ENCODE measurements around the gene ACAD10. TPM values are rescaled to one million over a fixed set of nuclear protein-coding genes. Genes with fewer than 3 reads are reported as not detected.
A peak's percentile ranks its signal among the peaks of the same experiment; 100 is the strongest.

ACAD10 gene
- total and polyA plus RNA-seq, 2 of the 13 experiments (the other 11 are each of a cell fraction or from before 2014, with no cell fraction given) = 15.2 to 16.3 TPM

GRCh38 chr12:111753144-111753881 lies 67.5 kb downstream of the ACAD10 start (continued):
- TF ChIP-seq ZNF704 (CRISPR knock-in tag; IDR thresholded peaks at IDR 0.05; ENCODE audit: borderline replicate concordance) = no peak
- TF ChIP-seq CEBPG (CRISPR knock-in tag; IDR thresholded peaks at IDR 0.05) = 0 out of 2 replicates have a peak, but pooled peaks have one; percentile 20
- no peak for TF ChIP-seq LCORL (IDR thresholded peaks at IDR 0.05)
- TF ChIP-seq LCORL (CRISPR knock-in tag; IDR thresholded peaks at IDR 0.05) = no peak
- TF ChIP-seq GABPA (IDR thresholded peaks at IDR 0.05; ENCODE audit: low read depth, low read length) = no peak
- TF ChIP-seq GABPA (CRISPR knock-in tag; IDR thresholded peaks at IDR 0.05; ENCODE audit: low read depth) = no peak
- TF ChIP-seq FOXO4 (CRISPR knock-in tag; conservative IDR thresholded peaks at IDR 0.05) = no peak
- TF ChIP-seq TEAD3 (CRISPR knock-in tag; optimal IDR thresholded peaks at IDR 0.05; ENCODE audit: borderline replicate concordance) = peak; percentile 66
- TF ChIP-seq ZBTB25 (CRISPR knock-in tag; IDR thresholded peaks at IDR 0.05) = no peak
- TF ChIP-seq PPARG (CRISPR knock-in tag; conservative IDR thresholded peaks at IDR 0.05) = peak; percentile 51; the same call in 1 of the 2 replicates
- TF ChIP-seq CTCF (CRISPR knock-in tag; IDR thresholded peaks at IDR 0.05) = peak; percentile 98
- TF ChIP-seq RARA (CRISPR knock-in tag; IDR thresholded peaks at IDR 0.05) = 0 out of 2 replicates have a peak, but pooled peaks have one; percentile 30
- no peak for TF ChIP-seq ZNF251 (CRISPR knock-in tag; IDR thresholded peaks at IDR 0.05)
- no peak for TF ChIP-seq FOXP1 (IDR thresholded peaks at IDR 0.05)
- TF ChIP-seq FOXP1 (CRISPR knock-in tag; IDR thresholded peaks at IDR 0.05) = no peak
- TF ChIP-seq ZBTB38 (CRISPR knock-in tag; IDR thresholded peaks at IDR 0.05) = 0 out of 2 replicates have a peak, but pooled peaks have one; percentile 37
- 0 out of 2 replicates have a peak, but pooled peaks have one; percentile 33 for TF ChIP-seq ZNF205 (CRISPR knock-in tag; IDR thresholded peaks at IDR 0.05)
- TF ChIP-seq TFDP1 (CRISPR knock-in tag; IDR thresholded peaks at IDR 0.05; ENCODE audit: borderline replicate concordance) = peak; percentile 38; the same call in 1 of the 2 replicates
- no peak for TF ChIP-seq USF2 (IDR thresholded peaks at IDR 0.05; ENCODE audit: low read depth, low read length)
- TF ChIP-seq USF2 (CRISPR knock-in tag; IDR thresholded peaks at IDR 0.05; ENCODE audit: borderline replicate concordance) = no peak

Data from HepG2 (cell line).